Endodermal cell (in vitro differentiated cells): Measurements from ENCODE around the gene ANKIB1. TPM values are rescaled to one million over a fixed set of nuclear protein-coding genes. Genes with fewer than 3 reads are reported as not detected.

Source experiments
- DNase-seq: peaks from one replicate; pipeline ENCODE4 v3.0.0-alpha.2; 2017
- H3K27ac ChIP-seq: 2 replicates; pipeline ENCODE4 v1.5.1; 2013; ENCODE audit warnings: mild to moderate bottlenecking, low read depth, low read length, moderate library complexity
- H3K27me3 ChIP-seq: 2 replicates; pipeline ENCODE4 v1.6.1; 2013; ENCODE audit warnings: mild to moderate bottlenecking, low read length, moderate library complexity; ENCODE audit not compliant: insufficient read depth, control insufficient read depth, poor library complexity, severe bottlenecking
- H3K36me3 ChIP-seq: 2 replicates; pipeline ENCODE4 v1.7.0; 2013; ENCODE audit warnings: mild to moderate bottlenecking, low read length, moderate library complexity; ENCODE audit not compliant: control insufficient read depth, insufficient read depth
- H3K4me1 ChIP-seq: one replicate; pipeline ENCODE4 v1.7.0; 2013; ENCODE audit warnings: low read length; ENCODE audit not compliant: control insufficient read depth, insufficient read depth
- H3K4me3 ChIP-seq: 2 replicates; pipeline ENCODE4 v1.5.1; 2013; ENCODE audit warnings: mild to moderate bottlenecking, low read length, moderate library complexity
- H3K9ac ChIP-seq: 2 replicates; pipeline ENCODE4 v1.6.1; 2013; ENCODE audit warnings: mild to moderate bottlenecking, low read length, moderate library complexity; ENCODE audit not compliant: poor library complexity, severe bottlenecking; ENCODE audit errors: extremely low read depth
- H3K9me3 ChIP-seq: 2 replicates; pipeline ENCODE4 v1.6.1; 2013; ENCODE audit warnings: mild to moderate bottlenecking, low read length, moderate library complexity; ENCODE audit not compliant: control insufficient read depth
- H3K27ac Mint-ChIP-seq: 2 replicates; pipeline ENCODE4 v1.8.0; 2020; ENCODE audit warnings: mixed read lengths
- H3K27me3 Mint-ChIP-seq: 2 replicates; pipeline ENCODE4 v1.8.0; 2021; ENCODE audit warnings: mild to moderate bottlenecking, mixed read lengths; ENCODE audit not compliant: insufficient read depth
- H3K36me3 Mint-ChIP-seq: 2 replicates; pipeline ENCODE4 v1.8.0; 2020; ENCODE audit warnings: low read depth, mixed read lengths
- H3K4me1 Mint-ChIP-seq: 2 replicates; pipeline ENCODE4 v1.8.0; 2020; ENCODE audit warnings: mixed read lengths
- H3K4me3 Mint-ChIP-seq: 2 replicates; pipeline ENCODE4 v1.8.0; 2020; ENCODE audit warnings: mild to moderate bottlenecking, moderate library complexity, mixed read lengths
- H3K9me3 Mint-ChIP-seq: 2 replicates; pipeline ENCODE4 v1.8.0; 2020; ENCODE audit warnings: mild to moderate bottlenecking, mixed read lengths
- CTCF ChIP-seq: fragments of 200-600 bp; sonication (generic); conservative IDR thresholded peaks from 2 replicates; pipeline ENCODE4 v1.5.0; 2021; ENCODE audit warnings: antibody characterized with exemption, mild to moderate bottlenecking
- WGBS, 2 experiments: methylation state at CpG; one replicate each; pipeline versions ENCODE4 v1.1.5 to v1.1.7; 2013; ENCODE audit warnings: missing lambda C conversion rate in 2 of 2, mixed read lengths in 1 of 2; ENCODE audit not compliant: insufficient coverage in 1 of 2, insufficient read length in 1 of 2; 5-methylcytosine and 5-hydroxymethylcytosine counted together
- total RNA-seq, 2 donors: library from RNA; stranded (reverse); fragmentation: NEBNext Ultra II Directional in 1 of 2; extraction: Animal tissue kit (Norgen Biotek cat#: 25700) in 1 of 2; gene quantifications; 2 replicates in 1 of 2; 3 replicates in 1 of 2; pipeline ENCODE4 v1.2.1, GENCODE V29; 2021

ANKIB1 gene
- total RNA-seq, 2 donors from 2014 or later = 51.4 to 60.7 TPM

GRCh38 chr7:92359801-92360200, 114.0 kb downstream of the ANKIB1 start:
- peaks cover 27% of the 10 kb centered on the region for H3K36me3 ChIP-seq
- H3K9me3 Mint-ChIP-seq = no peaks in the 10 kb centered on the region
- no peaks in the 10 kb centered on the region for H3K4me1 ChIP-seq
- no peak for DNase-seq
- no peak for TF ChIP-seq CTCF
- H3K36me3 Mint-ChIP-seq = peaks cover 46% of the 10 kb centered on the region
- H3K9me3 ChIP-seq = no peaks in the 10 kb centered on the region
- no peak overlapping the region for H3K4me3 Mint-ChIP-seq
- no peak overlapping the region for H3K27ac ChIP-seq
- no peak overlapping the region for H3K27ac Mint-ChIP-seq
- no peaks in the 10 kb centered on the region for H3K27me3 Mint-ChIP-seq
- H3K27me3 ChIP-seq = no peaks in the 10 kb centered on the region
- H3K4me1 Mint-ChIP-seq = no peaks in the 10 kb centered on the region
- no peak overlapping the region for H3K9ac ChIP-seq
- WGBS, 2 experiments = 86 to 93% methylated on average over 2 to 3 of the region's 3 CpGs
- H3K4me3 ChIP-seq = no peak overlapping the region

GRCh38 chr7:92360387-92360786, 114.6 kb downstream of the ANKIB1 start:
- no peak overlapping the region for H3K27ac Mint-ChIP-seq
- peaks cover 42% of the 10 kb centered on the region for H3K36me3 Mint-ChIP-seq
- no peak overlapping the region for H3K4me3 Mint-ChIP-seq
- Histone ChIP-seq H3K4me3 (no peak overlapping the region), H3K9ac (no peak overlapping the region), H3K4me1 (no peaks in the 10 kb centered on the region), H3K36me3 (peaks cover 27% of the 10 kb centered on the region), H3K9me3 (no peaks in the 10 kb centered on the region), H3K27ac (no peak overlapping the region), H3K27me3 (no peaks in the 10 kb centered on the region)
- H3K9me3 Mint-ChIP-seq = no peaks in the 10 kb centered on the region
- no peaks in the 10 kb centered on the region for H3K27me3 Mint-ChIP-seq
- TF ChIP-seq CTCF = no peak
- 67% methylated on average over 1 of the region's 1 CpG; no CpG with 5 or more reads in 1 of the 2 experiments for WGBS, 2 experiments
- H3K4me1 Mint-ChIP-seq = no peaks in the 10 kb centered on the region
- DNase-seq = no peak

- no peaks in the 10 kb centered on the region for H3K27me3 Mint-ChIP-seq
- H3K9me3 ChIP-seq = no peaks in the 10 kb centered on the region
- no peaks in the 10 kb centered on the region for H3K9me3 Mint-ChIP-seq
- no peak for TF ChIP-seq CTCF
- no peak overlapping the region for H3K4me3 Mint-ChIP-seq
- H3K27ac ChIP-seq = no peak overlapping the region
- H3K4me1 Mint-ChIP-seq = no peaks in the 10 kb centered on the region
- no peak overlapping the region for H3K9ac ChIP-seq
- peaks cover 53% of the 10 kb centered on the region for H3K36me3 Mint-ChIP-seq
- H3K4me3 ChIP-seq = no peak overlapping the region
- no peak for DNase-seq
- WGBS, 2 experiments = 79 to 94% methylated on average over 2 of the region's 2 CpGs
- H3K36me3 ChIP-seq = peaks cover 29% of the 10 kb centered on the region
- H3K4me1 ChIP-seq = no peaks in the 10 kb centered on the region
- H3K27me3 ChIP-seq = no peaks in the 10 kb centered on the region
- no peak overlapping the region for H3K27ac Mint-ChIP-seq
Measured at GRCh38 chr7:92362131-92362530, 116.4 kb downstream of the ANKIB1 start.
